Erythroblast (primary cell): ENCODE results near the gene ZNF829.

Experiments used
- GATA1 ChIP-seq: IDR thresholded peaks from 2 replicates; pipeline ENCODE4 v1.6.1; 2011; ENCODE audit warnings: low read depth, mild to moderate bottlenecking, control low read depth, low read length, moderate library complexity
- POLR2A ChIP-seq: IDR thresholded peaks from 2 replicates; pipeline ENCODE4 v1.6.1; 2011; ENCODE audit warnings: mild to moderate bottlenecking, low read length

DNA sequence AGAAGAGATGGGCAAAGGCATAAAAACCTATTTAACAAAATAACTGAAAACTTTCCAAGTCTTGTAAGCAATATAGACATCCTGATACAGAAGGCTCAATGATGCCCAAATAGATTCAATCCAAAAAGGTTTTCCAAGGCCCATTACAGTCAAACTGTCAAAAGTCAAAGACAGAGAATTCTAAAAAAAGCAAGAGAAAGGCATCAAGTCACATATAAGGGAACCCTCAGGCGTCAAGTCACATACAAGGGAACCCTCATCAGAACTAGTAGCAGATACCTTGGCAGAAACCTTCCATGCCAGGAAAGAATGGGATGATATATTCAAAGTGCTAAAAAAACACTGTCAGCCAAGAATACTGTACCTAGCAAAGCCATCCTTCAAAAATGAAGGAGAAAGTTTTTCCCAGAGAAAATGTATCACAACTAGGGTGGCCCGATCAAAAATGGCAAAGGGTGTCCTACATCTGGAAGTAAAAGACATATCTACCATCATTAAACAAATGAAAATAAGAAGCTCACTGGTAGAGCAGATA, 21.2 kb downstream of the ZNF829 start:
- TF ChIP-seq POLR2A: no peak
- TF ChIP-seq GATA1: no peak
